IMR-90 (cell line): ENCODE data around the gene USH2A.

Experiments
- CEBPB ChIP-seq: IDR thresholded peaks from 2 replicates; pipeline ENCODE4 v1.6.1; 2012; ENCODE audit warnings: low read depth, low read length, improper control_type of control experiment
- TF ChIP-seq, protein P1 (sequence below): fragments of 150-350 bp; IDR thresholded peaks from 2 replicates; pipeline ENCODE4 v1.6.1; 2017; ENCODE audit warnings: mild to moderate bottlenecking, antibody characterized with exemption, low read length, low read depth

DNA sequence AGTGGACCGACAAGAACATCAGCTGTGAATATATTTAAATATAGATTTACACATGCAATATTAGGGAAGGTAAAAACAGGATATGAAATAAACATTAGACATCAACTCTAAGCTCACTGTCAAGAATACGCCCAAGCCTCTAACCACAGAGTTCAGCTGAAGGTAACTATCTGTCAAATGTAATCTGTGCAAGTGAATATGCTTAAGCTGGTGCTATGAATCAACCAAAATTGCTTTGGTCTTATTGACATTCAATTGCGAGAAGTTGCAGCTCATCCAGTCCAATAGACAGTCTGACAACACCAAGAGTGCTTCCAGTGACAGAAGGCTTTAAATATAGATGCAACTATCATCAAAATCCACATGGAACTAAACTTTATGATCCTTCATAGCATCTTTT, 32.3 kb downstream of the USH2A start:
- TF ChIP-seq, protein P1, sequence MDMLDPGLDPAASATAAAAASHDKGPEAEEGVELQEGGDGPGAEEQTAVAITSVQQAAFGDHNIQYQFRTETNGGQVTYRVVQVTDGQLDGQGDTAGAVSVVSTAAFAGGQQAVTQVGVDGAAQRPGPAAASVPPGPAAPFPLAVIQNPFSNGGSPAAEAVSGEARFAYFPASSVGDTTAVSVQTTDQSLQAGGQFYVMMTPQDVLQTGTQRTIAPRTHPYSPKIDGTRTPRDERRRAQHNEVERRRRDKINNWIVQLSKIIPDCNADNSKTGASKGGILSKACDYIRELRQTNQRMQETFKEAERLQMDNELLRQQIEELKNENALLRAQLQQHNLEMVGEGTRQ: no peak
- no peak for TF ChIP-seq CEBPB
